Measurements from ENCODE around the gene EFCAB12. TPM values are rescaled to one million over a fixed set of nuclear protein-coding genes. Genes with fewer than 3 reads are reported as not detected.
"Not testable (repeated sequence)": the region's sequence is repeated elsewhere in the genome, so short reads cannot be mapped to it uniquely, and the experiment has no call there.

Gene EFCAB12
- total and polyA plus RNA-seq, 10 of the 15 experiments (the other 5 are each of a cell fraction or from before 2014, with no cell fraction given): 0.02 to 0.85 (median 0.33) TPM

- peak overlapping the region; percentile 69 for H3K4me3 ChIP-seq
- H3K27ac ChIP-seq (ENCODE audit: control insufficient read depth, insufficient read depth): peak overlapping the region; percentile 87
- intact Hi-C loops (cut with micrococcal nuclease; ENCODE audit: unreplicated experiment): loop anchor here (2.0 kb wide), 1 partner anchor 42 kb away; the partner anchor contains the start of gene IFT122
- H3K27me3 ChIP-seq (replicated peaks in 1 of 2; ENCODE audit: control insufficient read depth in 2 of 2, insufficient read depth in 2 of 2, low read length in 1 of 2): no peaks in the 10 kb centered on the region
- H4K20me1 ChIP-seq (ENCODE audit: control insufficient read depth, insufficient read depth): no peaks in the 10 kb centered on the region; the same call in 1 of the 2 replicates
- peak overlapping the region; percentile 78 for H3K9ac ChIP-seq (ENCODE audit: control insufficient read depth, insufficient read depth, low read length)
- peak overlapping the region; percentile 95 for H2AFZ ChIP-seq (ENCODE audit: control insufficient read depth, low read depth, low read length)
- no TSS peak for BruUV-seq (replicated peaks)
- H3K4me2 ChIP-seq (ENCODE audit: control insufficient read depth, insufficient read depth): peak overlapping the region; percentile 85
- H3K79me2 ChIP-seq (ENCODE audit: control insufficient read depth, insufficient read depth, low read length): peaks cover 34% of the 10 kb centered on the region
- peak; percentile 64 for ATAC-seq
- DNase-seq (ENCODE audit: low read depth, low spot score): no peak
- under 1% methylated on average over 18 of the region's 18 CpGs for WGBS (ENCODE audit: insufficient coverage, insufficient replicate concordance, low lambda C conversion rate, missing lambda C conversion rate)
- POLR2A ChIA-PET: interaction anchor here (1.9 to 2.7 kb wide), 3 partner anchors 10 to 40 kb away, joined by 11 to 24 read pairs (median 18); no protein-coding TSS in a partner anchor
- SMC1A ChIA-PET (ENCODE audit: uncharacterized antibody, unreplicated experiment): interaction anchor here (0.8 to 19.4 kb wide), 4 partner anchors 10 to 39 kb away, joined by 3 to 275 read pairs (median 11); partner anchors contain the start of genes IFT122 and MBD4
- TF ChIP-seq SPI1 (IDR thresholded peaks at IDR 0.05; ENCODE audit: borderline replicate concordance, insufficient read depth, low read depth, low read length) (no peak), FOXM1 (IDR thresholded peaks at IDR 0.05; ENCODE audit: low read depth, low read length) (no peak), IKZF2 (IDR thresholded peaks at IDR 0.05) (no peak), PRDM15 (CRISPR knock-in tag; IDR thresholded peaks at IDR 0.05) (no peak), POLR2A (IDR thresholded peaks at IDR 0.05; ENCODE audit: low read depth, low read length) (no peak; the same call in 1 of the 2 replicates), ASH2L (IDR thresholded peaks at IDR 0.05; ENCODE audit: borderline replicate concordance, low read depth) (no peak), RFX5 (IDR thresholded peaks at IDR 0.05; ENCODE audit: low read depth, low read length) (no peak), RB1 (IDR thresholded peaks at IDR 0.05; ENCODE audit: borderline replicate concordance) (no peak), NRF1 (conservative IDR thresholded peaks at IDR 0.05; ENCODE audit: low read depth, low read length) (no peak), CEBPB (IDR thresholded peaks at IDR 0.05; ENCODE audit: borderline replicate concordance in 1 of 2, low read depth in 2 of 2, low read length in 2 of 2) (no peak), FOXK2 (IDR thresholded peaks at IDR 0.05) (no peak), CBX5 (IDR thresholded peaks at IDR 0.05; ENCODE audit: low read depth) (no peak), CREB1 (IDR thresholded peaks at IDR 0.05; ENCODE audit: low read depth) (no peak), CHD4 (IDR thresholded peaks at IDR 0.05) (no peak)
- H3K36me3 ChIP-seq (ENCODE audit: control insufficient read depth in 2 of 2, insufficient read depth in 2 of 2, low read length in 1 of 2): peaks cover 0 to 7% of the 10 kb centered on the region in 2 experiments; a peak in 1 of 4 replicates
- CTCF ChIA-PET: interaction anchor here (1.1 to 5.7 kb wide), 9 partner anchors 11 to 63 kb away, joined by 3 to 84 read pairs (median 7); partner anchors contain the start of genes EFCAB12, IFT122 and MBD4
- H3K9me3 ChIP-seq (replicated peaks; ENCODE audit: control insufficient read depth, insufficient read depth, low read length): no peaks in the 10 kb centered on the region
- H3K4me1 ChIP-seq (ENCODE audit: control insufficient read depth, insufficient read depth, low read length): no peaks in the 10 kb centered on the region; the same call in 1 of the 2 replicates
- no peak for FAIRE-seq
- RAD21 ChIA-PET (ENCODE audit: unreplicated experiment): interaction anchor here (0.7 to 3.3 kb wide), 3 partner anchors 11 to 42 kb away, joined by 3 to 36 read pairs (median 5); no protein-coding TSS in a partner anchor
- in situ Hi-C loops (cut with MboI): no loop called here
These were observed 29.7 kb downstream of the EFCAB12 start for GRCh38 chr3:129398803-129399144.

DNA sequence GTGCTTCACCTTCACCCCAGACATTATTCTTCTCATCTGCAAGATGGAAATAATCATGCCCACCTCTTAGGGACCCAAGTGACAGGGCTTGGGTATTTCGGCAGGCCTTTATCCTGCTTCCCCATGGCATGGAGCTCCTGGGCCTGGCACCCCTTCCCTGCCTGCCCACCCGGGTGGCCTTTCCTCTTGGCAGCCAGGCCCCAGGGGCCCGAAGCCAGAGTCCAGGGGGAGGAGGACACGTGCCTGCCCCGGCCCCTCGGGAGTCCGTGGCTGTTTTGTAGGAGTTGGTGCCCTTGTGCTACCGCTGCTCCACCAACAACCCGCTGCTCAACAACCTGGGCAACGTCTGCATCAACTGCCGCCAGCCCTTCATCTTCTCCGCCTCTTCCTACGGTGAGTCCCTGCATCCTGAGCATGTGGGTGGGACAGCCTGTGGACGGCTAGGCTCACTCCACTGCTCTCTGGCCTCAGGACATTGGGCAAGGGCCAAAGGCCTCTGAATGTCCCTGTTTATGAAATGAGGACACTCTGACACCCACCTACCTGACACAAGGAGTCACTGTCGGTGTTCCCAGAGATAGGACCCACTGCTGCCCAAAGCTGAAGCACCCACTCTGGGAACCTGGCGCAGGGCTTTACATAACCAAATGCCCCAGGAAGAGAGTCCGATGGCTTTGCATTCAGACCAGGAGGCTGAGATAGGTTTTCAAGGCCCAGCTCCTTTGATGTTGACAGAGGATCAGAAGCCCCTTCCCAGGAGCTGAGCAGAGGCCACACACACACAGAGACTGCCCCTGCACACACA, 34.5 kb downstream of the EFCAB12 start:
- CTCF ChIA-PET; H3K4me2 ChIP-seq (ENCODE audit: control insufficient read depth, insufficient read depth); DNase-seq (ENCODE audit: low read depth, low spot score); intact Hi-C loops (cut with micrococcal nuclease; ENCODE audit: unreplicated experiment); H3K9me3 ChIP-seq (replicated peaks; ENCODE audit: control insufficient read depth, insufficient read depth, low read length); H3K9ac ChIP-seq (ENCODE audit: control insufficient read depth, insufficient read depth, low read length); H3K4me1 ChIP-seq (ENCODE audit: control insufficient read depth, insufficient read depth, low read length); H3K4me3 ChIP-seq; POLR2A ChIA-PET; FAIRE-seq; SMC1A ChIA-PET (ENCODE audit: uncharacterized antibody, unreplicated experiment); H4K20me1 ChIP-seq (ENCODE audit: control insufficient read depth, insufficient read depth); H2AFZ ChIP-seq (ENCODE audit: control insufficient read depth, low read depth, low read length); in situ Hi-C loops (cut with MboI); H3K27me3 ChIP-seq (replicated peaks in 1 of 2; ENCODE audit: control insufficient read depth in 2 of 2, insufficient read depth in 2 of 2, low read length in 1 of 2); H3K27ac ChIP-seq (ENCODE audit: control insufficient read depth, insufficient read depth); BruUV-seq (replicated peaks); ATAC-seq: not testable (repeated sequence)
- peaks cover 5 to 21% of the 10 kb centered on the region in 2 experiments; a peak in 3 of 4 replicates for H3K36me3 ChIP-seq (ENCODE audit: control insufficient read depth in 2 of 2, insufficient read depth in 2 of 2, low read length in 1 of 2)
- peaks cover 30% of the 10 kb centered on the region for H3K79me2 ChIP-seq (ENCODE audit: control insufficient read depth, insufficient read depth, low read length)
- RAD21 ChIA-PET (ENCODE audit: unreplicated experiment): interaction anchor here (1.6 kb wide), 1 partner anchor 11 kb away, joined by 6 read pairs; no protein-coding TSS in a partner anchor
- 92% methylated on average over 13 of the region's 17 CpGs for WGBS (ENCODE audit: insufficient coverage, insufficient replicate concordance, low lambda C conversion rate, missing lambda C conversion rate)

Measured in GM12878 (cell line).